Stimulated activated CD4-positive, alpha-beta T cell treated with anti-CD3 and anti-CD28 coated beads, Interleukin-15, amount 100 ng/mL, for 24 hours (primary cell): Measurements from ENCODE around the gene ELANE.
"Not testable (repeated sequence)": the region's sequence is repeated elsewhere in the genome, so short reads cannot be mapped to it uniquely, and the experiment has no call there.

Source experiments
- DNase-seq: peaks from one replicate; pipeline ENCODE4 v3.0.0-alpha.2; 2020

The ELANE gene

DNA sequence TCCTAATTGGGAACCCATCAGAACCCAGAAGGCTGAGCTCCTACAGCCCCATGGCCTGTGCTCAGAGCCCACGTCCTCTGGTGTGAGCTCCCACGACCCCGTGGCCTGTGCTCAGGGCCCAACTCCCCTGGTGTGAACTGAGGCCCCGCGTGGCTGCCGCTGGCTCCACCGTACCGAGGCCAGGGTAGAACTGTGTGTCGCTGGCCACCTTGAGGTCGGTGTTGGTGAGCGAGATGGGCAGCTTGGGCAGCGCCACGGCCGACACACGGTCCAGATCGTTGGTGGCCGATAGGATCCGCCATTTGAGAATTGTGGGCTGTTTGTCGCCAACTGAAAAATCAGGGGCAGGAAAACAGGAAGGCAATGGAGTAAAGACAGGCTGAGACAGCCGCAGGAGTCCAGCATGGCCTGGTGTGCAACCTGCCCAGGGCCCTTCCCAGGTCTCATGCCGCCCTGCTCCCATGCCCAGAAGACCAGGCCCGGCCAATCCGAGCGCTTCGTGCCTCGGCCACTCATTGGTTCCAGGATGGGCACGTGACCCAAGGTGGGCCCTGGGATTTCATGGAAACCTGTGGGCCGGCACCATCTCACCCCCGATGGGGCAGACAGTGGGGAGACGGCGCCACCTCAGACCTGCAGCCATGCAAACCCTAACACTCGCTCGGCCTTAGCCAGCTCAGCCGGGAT lies 29.4 kb downstream of the ELANE start:
- no peak for DNase-seq

- no peak for DNase-seq
Measured at GRCh38 chr19:882871-883497, 30.9 kb downstream of the ELANE start.

- DNase-seq = no peak
Measured at GRCh38 chr19:883661-884211, 31.6 kb downstream of the ELANE start.

- DNase-seq = no peak
Measured at GRCh38 chr19:884420-885211, 32.5 kb downstream of the ELANE start.

DNA sequence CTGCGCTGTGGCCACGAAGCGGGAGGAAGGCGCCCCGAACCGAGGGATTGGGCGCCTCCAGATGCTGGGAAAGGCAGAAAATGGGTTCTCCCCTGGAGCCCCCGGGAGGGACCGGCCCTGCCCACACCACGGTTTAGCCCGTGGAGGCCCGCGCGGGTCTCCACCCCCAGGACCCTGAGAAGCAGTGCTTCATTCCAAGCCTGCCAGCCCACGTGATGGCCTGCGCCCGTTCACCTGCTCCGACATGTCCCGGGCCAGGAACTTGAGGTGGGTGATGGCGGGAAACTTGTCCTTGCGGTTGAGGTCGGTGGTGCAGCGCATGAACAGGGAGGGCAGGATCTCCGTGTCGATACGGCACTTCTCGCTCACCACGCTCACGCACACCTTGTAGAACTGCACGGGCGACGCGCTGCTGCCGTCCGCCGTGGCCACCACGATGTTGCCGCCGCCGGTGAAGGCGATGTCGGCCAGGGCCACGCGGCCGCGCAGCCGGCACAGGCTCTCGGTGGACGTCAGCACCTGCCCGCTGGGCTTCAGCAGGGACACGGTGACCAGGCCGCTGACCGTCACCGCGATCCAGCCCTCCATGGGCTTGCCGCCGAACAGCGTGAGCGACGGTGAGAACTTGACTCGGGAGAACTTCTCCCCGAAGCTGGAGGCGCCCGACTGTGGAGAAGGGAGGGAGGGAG lies 33.6 kb downstream of the ELANE start:
- no peak for DNase-seq

DNA sequence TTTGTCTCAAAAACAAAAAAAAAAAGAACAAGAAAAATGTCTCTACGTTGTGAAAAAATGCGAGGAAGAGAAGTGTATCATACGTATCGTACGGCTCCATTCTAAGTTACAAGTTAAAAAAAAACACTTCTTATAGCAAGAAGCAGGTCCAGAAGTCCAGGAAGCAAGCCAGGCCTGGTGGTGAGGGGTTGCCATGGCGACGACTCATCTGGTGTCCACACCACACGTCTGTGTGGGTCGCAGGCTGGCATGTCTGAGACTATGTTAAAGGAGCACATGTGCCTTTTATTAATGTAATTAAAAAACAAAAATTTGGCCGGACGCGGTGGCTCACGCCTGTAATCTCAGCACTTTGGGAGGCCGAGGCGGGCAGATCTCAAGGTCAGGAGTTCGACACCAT lies 35.0 kb downstream of the ELANE start:
- no peak for DNase-seq

- DNase-seq = no peak
Measured at GRCh38 chr19:887599-887998, 35.5 kb downstream of the ELANE start.

DNA sequence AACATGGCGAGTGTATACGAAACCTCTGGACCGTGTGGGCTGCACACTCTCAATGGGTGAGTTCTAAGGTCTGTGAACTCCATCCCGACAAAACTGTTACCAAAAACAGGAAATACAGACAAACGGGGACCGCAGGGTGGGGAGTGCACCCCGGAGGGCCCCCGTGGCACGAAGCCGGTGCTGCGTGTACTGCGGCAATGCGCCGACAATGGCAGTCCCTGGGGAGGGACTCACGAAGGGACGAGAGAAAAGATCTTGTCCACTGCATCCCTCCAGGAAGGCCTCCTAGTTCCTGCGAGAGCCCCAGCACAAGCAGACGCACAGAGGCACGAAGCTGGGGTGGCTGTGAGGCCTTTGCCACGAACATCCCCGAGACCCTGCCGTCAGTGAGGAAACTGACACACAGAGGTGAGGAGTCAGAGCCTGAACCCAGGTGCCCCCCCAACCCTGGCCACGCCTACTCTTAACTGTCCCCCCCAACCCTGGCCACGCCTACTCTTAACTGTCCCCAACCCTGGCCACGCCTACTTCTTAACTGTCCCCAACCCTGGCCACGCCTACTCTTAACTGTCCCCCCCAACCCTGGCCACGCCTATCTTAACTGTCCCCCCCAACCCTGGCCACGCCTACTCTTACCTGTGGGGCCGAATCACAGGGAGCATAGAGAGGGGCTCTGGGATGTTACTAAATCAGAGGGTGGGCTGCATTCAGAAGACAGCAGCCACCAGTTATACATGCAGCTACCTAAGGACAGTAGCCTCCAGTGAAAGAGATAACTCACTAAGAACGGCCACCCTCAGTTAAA lies 36.7 kb downstream of the ELANE start:
- DNase-seq = peak; percentile 52

DNA sequence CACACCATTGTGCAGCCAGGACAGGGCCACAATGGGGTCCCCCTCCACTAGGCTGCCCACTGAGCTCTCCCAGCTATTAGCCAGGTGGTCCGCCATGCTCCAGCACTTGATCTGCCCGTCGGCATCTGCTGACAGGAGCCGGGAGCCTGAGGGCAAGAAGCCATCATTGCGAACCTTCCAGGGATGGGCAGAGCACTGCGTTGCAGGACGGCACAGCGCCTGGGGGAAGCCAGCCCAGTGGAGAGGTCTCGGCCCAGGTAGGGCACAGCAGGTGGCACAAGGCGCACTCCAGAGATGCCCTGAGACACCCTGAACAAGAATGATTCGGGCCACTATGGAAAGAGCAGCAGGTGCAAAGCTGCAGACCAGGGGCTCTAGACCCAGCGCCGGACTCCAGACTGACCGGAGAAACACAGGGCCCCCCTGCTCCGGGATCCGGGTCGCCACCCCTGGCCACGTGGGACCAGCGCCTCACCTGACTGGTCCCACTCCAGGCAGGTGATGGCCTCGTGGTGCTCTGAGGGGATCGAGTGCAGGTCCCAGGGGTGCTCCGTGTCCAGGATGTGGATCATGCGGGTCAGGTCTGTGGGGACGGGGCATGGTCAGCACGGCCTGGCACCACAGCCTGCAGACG lies 37.7 kb downstream of the ELANE start:
- DNase-seq = no peak

- DNase-seq = no peak
Measured at GRCh38 chr19:890831-891230, 38.7 kb downstream of the ELANE start.

- not testable (repeated sequence) for DNase-seq
Measured at GRCh38 chr19:891421-892200, 39.5 kb downstream of the ELANE start.

DNA sequence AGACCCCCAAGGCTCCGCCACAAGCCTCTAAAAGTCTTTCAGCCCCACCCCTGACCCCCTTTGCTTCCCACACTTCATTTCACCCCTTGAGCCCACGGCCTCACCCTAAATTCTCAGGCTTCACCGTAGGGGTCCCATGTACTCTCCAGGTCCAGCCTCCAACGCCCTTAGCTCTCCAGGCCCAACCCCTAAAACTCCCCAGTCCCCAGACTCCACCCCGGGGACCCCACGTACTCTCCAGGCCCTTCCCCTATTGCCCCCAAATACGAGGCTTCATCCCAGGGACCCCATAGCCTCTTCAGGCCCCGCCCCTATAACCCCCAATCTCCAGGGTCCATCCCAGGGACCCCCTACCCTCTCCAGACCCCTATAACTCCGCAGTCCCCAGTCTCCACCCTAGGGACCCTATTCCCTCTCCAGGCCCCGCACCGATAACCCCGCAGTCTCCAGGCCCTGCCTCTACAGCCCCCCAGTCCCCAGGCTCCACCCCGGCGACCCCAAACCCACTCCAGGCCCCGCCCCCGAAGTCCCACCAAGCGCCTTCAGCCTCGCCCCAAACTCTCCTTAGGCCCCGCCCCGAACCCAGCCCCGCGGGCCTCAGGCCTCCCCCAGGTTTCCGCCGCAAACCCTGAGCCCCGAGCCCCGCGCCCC lies 40.3 kb downstream of the ELANE start:
- no peak for DNase-seq

DNA sequence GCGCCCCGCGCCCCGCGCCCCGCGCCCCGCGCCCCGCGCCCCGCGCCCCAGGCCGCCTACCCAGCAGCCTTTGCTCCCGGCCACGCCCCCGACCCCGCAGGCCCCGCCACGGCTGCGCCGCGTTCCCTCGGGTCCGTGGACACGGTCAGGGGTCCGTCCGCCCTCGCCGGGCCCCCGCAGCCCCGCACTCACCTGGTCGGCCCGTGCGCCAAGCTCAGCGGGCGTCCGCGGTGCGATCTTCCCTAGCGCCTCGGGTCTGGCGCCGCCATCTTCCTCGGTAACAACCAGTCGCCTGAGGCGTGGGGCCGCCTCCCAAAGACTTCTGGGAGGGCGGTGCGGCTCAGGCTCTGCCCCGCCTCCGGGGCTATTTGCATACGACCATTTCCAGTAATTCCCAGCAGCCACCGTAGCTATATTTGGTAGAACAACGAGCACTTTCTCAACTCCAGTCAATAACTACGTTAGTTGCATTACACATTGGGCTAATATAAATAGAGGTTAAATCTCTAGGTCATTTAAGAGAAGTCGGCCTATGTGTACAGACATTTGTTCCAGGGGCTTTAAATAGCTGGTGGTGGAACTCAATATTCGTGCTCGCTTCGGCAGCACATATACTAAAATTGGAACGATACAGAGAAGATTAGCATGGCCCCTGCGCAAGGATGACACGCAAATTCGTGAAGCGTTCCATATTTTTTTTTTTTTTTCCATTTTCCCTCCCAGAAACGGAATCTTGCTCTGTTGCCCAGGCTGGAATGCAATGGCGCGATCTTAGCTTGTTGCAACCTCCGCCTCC lies 41.0 kb downstream of the ELANE start, which contains the start of the genes MED16 and RNU6-9:
Gene MED16, minus strand, starts transcription at position 294 of the 796 bp plus-strand sequence. CDS start 2,056 bp downstream, outside the sequence.
Gene RNU6-9, plus strand, starts transcription at position 591 of the 796 bp plus-strand sequence.
- peak; percentile 92 for DNase-seq

DNA sequence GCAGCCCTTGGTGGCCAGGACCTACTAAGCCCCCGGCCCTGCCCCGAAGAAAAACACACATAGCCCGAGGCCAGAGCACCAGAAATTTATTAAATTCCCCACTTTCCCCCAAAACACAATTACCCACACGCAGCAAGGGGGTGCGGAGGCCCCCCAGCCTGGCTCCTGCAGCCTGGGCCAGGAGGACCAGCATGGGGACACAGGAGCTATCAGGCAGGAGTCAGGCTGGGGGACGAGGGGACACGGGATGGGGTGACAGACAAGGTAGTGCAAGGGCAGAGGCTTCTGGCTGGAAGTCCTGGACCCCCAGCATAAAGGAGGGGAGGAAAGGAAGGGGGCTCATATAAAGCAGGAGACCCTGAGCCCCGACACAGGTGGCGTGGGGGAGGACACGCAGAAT lies 44.3 kb downstream of the ELANE start:
- DNase-seq = no peak

- DNase-seq = no peak
Measured at GRCh38 chr19:896999-897398, 44.9 kb downstream of the ELANE start.

DNA sequence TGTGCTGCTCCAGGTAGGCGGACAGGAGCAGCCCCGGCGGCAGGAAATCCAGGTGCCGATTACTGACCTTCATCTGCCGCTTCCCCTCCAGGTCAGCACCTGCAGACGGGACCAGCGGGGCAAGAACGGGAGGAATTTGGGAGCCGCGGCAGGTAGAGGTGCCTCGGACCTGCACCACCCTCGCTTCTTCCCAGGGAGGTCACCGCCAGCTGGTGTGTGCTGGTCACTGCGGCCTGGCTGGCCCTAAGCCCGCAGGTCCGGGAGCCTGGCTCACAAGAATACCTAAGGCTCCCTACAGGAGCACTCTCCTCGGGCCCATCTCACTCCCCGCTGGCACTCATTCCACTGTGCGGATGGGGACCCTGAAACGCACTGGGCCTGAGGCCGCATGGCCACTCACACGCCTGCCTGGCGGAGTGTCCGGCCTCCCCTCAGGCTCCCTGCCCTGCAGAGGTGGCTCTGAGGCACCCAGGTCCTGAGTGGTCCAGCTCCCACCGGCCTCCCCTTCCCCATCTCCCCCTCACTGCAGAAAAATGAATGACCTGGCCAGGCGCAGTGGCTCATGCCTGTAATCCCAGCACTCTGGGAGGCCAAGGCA lies 45.4 kb downstream of the ELANE start:
- no peak for DNase-seq

- peak; percentile 45 for DNase-seq
Measured at GRCh38 chr19:898663-899062, 46.6 kb downstream of the ELANE start.

DNA sequence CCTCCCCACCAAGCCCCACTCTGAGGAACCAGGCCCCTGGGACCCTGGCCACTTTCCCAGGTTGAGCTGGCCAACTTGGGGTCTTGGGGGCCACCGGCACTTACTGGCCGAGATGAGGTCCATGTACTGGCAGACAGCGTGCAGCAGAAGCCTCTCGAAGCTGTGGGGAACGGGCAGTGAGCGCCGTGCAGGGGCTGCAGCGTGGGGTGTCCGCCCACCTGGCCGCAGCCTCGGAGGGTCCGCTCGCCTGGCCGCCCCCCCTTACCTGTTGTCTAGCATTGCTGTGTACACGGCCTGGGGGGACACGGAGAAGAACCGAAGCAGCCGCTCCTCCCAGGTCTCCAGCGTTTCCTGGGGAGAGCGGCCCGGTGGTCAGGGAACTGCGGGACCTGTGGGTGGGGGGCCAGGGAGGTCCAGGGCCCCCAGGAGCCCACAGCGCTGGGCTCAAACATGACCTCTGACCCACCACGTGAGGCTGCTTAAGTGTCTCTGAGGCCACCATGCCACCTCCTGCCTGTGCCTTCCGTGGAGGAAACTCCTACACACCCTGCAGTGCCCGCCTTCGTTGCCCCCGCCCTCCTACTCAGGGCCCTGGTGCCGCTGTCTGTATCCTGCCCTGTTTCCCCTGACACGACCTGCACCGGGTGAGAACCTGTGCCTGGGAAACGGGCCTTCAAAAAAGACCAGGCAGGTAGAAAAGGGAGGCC lies 47.4 kb downstream of the ELANE start:
- DNase-seq = no peak
